GM20000 (cell line): ENCODE measurements around the gene KAT2A.
A peak's percentile ranks its signal among the peaks of the same experiment; 100 is the strongest.

ENCODE experiments used
- DNase-seq: peaks from one replicate; pipeline ENCODE4 v3.0.0; 2012; ENCODE audit warnings: low spot score
- CTCF ChIP-seq: IDR thresholded peaks from 2 replicates; pipeline ENCODE4 v1.5.1; 2012; ENCODE audit warnings: mild to moderate bottlenecking, control low read depth; ENCODE audit errors: extremely low read depth, missing control alignments

The KAT2A gene

GRCh38 chr17:42104264-42104663, 16.9 kb downstream of the KAT2A start:
- DNase-seq: no peak
- TF ChIP-seq CTCF: no peak

DNA sequence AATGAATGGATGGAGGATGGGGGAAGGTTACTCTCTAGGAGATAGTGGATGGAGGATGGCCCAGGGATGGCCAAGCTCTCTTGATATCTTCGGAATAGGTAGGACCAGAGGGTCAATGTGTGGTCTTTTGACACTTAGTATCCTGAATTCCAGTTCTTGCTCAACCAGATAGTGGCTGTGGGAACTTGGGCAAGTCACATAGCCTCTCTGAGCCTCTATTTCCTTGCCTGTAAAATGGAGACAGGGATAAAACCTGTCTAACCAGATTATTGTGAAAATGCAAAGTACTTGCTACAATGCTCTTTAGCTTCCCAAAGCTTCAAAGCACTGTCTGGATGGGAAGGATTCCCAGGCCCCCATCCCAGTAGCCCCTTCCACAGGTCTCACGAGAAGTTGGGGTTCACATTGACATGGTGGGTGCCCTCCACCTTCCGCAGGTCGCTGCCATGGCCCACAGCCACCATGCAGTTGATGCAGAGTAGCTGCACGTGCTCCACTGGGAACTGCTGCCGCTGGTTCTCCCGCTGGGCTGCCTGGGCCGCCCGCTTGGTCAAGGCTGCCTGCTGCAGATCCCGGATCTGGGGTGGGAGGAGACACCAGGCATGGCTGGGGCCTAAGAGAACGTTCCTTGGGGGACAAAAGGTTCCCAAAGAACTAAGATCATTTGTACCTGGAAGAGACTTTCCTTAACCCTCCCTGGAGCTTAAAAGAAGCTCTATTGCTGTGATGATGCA, 17.8 kb downstream of the KAT2A start:
- no peak for TF ChIP-seq CTCF
- no peak for DNase-seq

GRCh38 chr17:42101513-42102292, 19.5 kb downstream of the KAT2A start:
- peak; percentile 86 for DNase-seq
- peak; percentile 93 for TF ChIP-seq CTCF

- DNase-seq: no peak
- TF ChIP-seq CTCF: no peak
Measured at GRCh38 chr17:42098730-42099399, 22.3 kb downstream of the KAT2A start.

- DNase-seq: peak; percentile 71
- TF ChIP-seq CTCF: no peak
Measured at GRCh38 chr17:42097691-42098631, 23.2 kb downstream of the KAT2A start, which contains the start of gene ZNF385C. Gene ZNF385C, minus strand, starts transcription at chr17:42098473. Its CDS starts 35,417 bp downstream, at chr17:42063056.

DNA sequence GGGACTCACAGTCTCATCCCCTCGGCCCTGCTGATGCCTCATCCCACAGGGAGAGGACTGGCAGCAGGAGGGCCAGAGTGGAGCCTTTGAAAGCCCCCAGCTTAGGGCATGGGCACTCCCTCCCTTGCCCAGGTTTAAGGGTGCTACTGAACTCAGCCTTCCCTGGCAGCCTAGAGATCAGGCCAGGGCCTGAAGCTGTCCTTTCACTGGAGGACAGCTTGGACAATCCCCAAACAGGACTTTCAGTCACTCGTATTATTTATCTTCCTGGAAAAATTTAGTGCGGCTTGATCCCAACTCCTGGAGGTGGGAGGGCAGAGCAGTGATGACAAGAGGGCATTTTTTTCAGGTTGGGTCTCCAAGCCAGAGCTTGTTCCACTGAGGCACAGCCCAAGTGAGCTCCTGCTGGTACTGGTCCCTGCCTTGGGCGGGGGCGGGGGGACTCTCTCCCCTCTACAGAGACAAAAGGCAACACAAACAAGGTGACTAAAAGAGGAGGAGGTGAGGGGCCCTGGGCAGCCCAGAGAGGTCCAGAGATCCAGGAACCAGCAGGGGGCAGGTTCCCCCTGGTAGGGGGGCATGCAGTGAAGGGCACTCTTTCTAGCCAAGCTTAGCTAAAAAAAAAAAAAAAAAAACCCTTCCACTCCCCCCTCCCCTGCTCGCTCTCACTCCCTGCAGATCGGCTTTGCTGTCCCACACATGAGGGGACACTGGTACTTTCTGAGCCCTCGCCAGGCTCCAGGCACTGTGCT, 24.6 kb downstream of the KAT2A start:
- DNase-seq: no peak
- no peak for TF ChIP-seq CTCF
